ENCODE data around the gene C17orf100.

DNA sequence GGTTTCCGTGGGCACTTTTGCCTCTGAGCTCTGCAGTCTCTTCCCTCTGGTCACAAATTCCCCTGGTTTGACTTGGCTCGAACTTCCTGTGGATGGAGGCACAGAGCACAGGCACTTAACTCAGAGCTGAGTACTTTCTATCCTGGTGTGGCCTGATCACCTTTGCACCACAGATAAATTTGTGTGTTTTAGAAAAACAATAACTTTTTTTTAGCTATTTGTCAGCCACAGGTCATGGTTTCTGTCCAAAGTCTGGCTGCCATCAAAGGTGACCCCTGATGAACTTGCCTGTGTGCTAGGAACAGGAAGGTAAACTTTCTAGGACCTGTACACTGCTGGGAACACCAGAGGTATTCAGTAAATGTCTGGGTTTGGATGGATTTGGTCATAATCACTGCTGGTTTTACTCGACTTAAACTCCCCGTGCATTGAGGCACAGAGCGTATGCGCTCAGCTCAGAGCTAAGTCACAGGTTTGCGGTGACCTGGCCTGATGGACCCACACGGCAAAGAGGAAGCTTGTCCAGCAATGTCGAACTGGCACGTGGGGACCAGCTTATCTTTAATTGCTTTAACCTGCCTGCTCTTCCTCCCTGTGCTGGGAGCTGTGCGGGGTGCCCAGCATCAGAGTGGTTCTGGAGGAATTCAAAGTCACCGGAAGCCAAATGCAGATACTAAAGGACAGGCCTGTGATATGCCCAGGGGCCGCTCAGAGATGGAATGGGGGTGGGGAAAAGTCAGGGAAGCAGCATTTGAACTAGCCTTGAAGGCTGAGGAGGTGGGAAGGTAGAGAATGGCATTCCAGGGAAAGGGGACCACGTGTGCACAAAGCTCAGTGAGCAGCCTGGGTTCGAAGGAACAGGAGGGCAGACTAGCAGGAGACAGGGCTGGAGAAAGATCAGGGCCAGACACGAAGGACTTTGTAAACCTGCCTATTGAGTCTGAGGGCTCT, 48.7 kb downstream of the C17orf100 start:
- TF ChIP-seq, protein P1, sequence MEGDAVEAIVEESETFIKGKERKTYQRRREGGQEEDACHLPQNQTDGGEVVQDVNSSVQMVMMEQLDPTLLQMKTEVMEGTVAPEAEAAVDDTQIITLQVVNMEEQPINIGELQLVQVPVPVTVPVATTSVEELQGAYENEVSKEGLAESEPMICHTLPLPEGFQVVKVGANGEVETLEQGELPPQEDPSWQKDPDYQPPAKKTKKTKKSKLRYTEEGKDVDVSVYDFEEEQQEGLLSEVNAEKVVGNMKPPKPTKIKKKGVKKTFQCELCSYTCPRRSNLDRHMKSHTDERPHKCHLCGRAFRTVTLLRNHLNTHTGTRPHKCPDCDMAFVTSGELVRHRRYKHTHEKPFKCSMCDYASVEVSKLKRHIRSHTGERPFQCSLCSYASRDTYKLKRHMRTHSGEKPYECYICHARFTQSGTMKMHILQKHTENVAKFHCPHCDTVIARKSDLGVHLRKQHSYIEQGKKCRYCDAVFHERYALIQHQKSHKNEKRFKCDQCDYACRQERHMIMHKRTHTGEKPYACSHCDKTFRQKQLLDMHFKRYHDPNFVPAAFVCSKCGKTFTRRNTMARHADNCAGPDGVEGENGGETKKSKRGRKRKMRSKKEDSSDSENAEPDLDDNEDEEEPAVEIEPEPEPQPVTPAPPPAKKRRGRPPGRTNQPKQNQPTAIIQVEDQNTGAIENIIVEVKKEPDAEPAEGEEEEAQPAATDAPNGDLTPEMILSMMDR (optimal IDR thresholded peaks at IDR 0.05 in 1 of 3, IDR thresholded peaks at IDR 0.05 in 1 of 3, conservative IDR thresholded peaks at IDR 0.05 in 1 of 3; ENCODE audit: extremely low read depth in 1 of 3, insufficient read depth in 2 of 3, low read length in 3 of 3), result no peak
- TF ChIP-seq EZH2 (IDR thresholded peaks at IDR 0.05; ENCODE audit: low read length), result no peak

Measured in keratinocyte (primary cell).